Testis (tissue), 2 donors: ENCODE results near the gene ODAD3.

Experiments
- CTCF ChIP-seq, 3 experiments: fragments of 450-650 bp in 2 of 3; fragments of 200-600 bp in 1 of 3; sonication (generic) in 1 of 3; IDR thresholded peaks; one replicate each; pipeline ENCODE4 v1.5.1; 2016 to 2019; ENCODE audit warnings: antibody characterized with exemption in 3 of 3, mild to moderate bottlenecking in 2 of 3, moderate library complexity in 1 of 3
- POLR2A ChIP-seq: fragments of 450-650 bp; IDR thresholded peaks from one replicate; pipeline ENCODE4 v1.6.1; 2017; ENCODE audit warnings: antibody characterized with exemption, mild to moderate bottlenecking, moderate library complexity

- TF ChIP-seq CTCF (IDR thresholded peaks at IDR 0.05) (no peak), POLR2A (no peak)
Observed at GRCh38 chr19:11418549-11419506, 16.1 kb downstream of the ODAD3 start, which contains the start of gene RGL3.
